HepG2 (cell line): Measurements from ENCODE around the gene NOL4L. TPM values are rescaled to one million over a fixed set of nuclear protein-coding genes. Genes with fewer than 3 reads are reported as not detected.

Experiments
- AKAP8 ChIP-seq: sonication (generic); formaldehyde crosslinking; IDR thresholded peaks from 2 replicates; pipeline ENCODE4 v1.5.1; 2020; ENCODE audit warnings: mild to moderate bottlenecking, missing genetic modification reagents
- ARID5B ChIP-seq: IDR thresholded peaks from 2 replicates; pipeline ENCODE4 v1.4.0; 2020; ENCODE audit warnings: mild to moderate bottlenecking, missing genetic modification reagents
- CENPX ChIP-seq: sonication (generic); formaldehyde crosslinking; IDR thresholded peaks from 2 replicates; pipeline ENCODE4 v1.9.0; 2021; ENCODE audit warnings: mild to moderate bottlenecking, missing genetic modification reagents, moderate library complexity
- ETV6 ChIP-seq: sonication (generic); formaldehyde crosslinking; conservative IDR thresholded peaks from 2 replicates; pipeline ENCODE4 v1.4.0; 2020; ENCODE audit warnings: missing genetic modification reagents
- KMT2A ChIP-seq: sonication (generic); formaldehyde crosslinking; IDR thresholded peaks from 2 replicates; pipeline ENCODE4 v1.4.0; 2020; ENCODE audit warnings: missing genetic modification reagents
- LCORL ChIP-seq, 2 experiments: fragments of 450-650 bp in 1 of 2; sonication (generic) in 1 of 2; formaldehyde crosslinking in 1 of 2; IDR thresholded peaks; 2 replicates each; pipeline versions ENCODE4 v1.5.0 to v1.6.1; 2017 to 2020; ENCODE audit warnings: antibody characterized with exemption in 1 of 2, missing genetic modification reagents in 1 of 2
- MEF2D ChIP-seq: sonication (generic); formaldehyde crosslinking; IDR thresholded peaks from 2 replicates; pipeline ENCODE4 v1.5.1; 2020; ENCODE audit warnings: mild to moderate bottlenecking, missing genetic modification reagents
- NONO ChIP-seq, 2 experiments: fragments of 450-650 bp in 1 of 2; sonication (generic) in 1 of 2; formaldehyde crosslinking in 1 of 2; IDR thresholded peaks in 1 of 2; conservative IDR thresholded peaks in 1 of 2; 2 replicates each; pipeline versions ENCODE4 v1.6.1 to v1.8.0; 2017 to 2022; ENCODE audit warnings: mild to moderate bottlenecking in 1 of 2, missing genetic modification reagents in 1 of 2, moderate library complexity in 1 of 2
- NRL ChIP-seq: sonication (generic); formaldehyde crosslinking; IDR thresholded peaks from 2 replicates; pipeline ENCODE4 v1.5.0; 2020; ENCODE audit warnings: missing genetic modification reagents, mild to moderate bottlenecking, moderate library complexity, borderline replicate concordance
- SMAD3 ChIP-seq: sonication (generic); formaldehyde crosslinking; IDR thresholded peaks from 2 replicates; pipeline ENCODE4 v1.4.0; 2020; ENCODE audit warnings: missing genetic modification reagents
- SP4 ChIP-seq: sonication (generic); formaldehyde crosslinking; IDR thresholded peaks from 2 replicates; pipeline ENCODE4 v1.8.1; 2023; ENCODE audit warnings: mild to moderate bottlenecking, missing genetic modification reagents
- SRF ChIP-seq: IDR thresholded peaks from 2 replicates; pipeline ENCODE4 v1.6.1; 2011; ENCODE audit warnings: mild to moderate bottlenecking, low read depth, low read length, moderate library complexity
- STAG1 ChIP-seq: sonication (generic); formaldehyde crosslinking; IDR thresholded peaks from 2 replicates; pipeline ENCODE4 v1.4.0; 2020; ENCODE audit warnings: missing genetic modification reagents
- TAF15 ChIP-seq: fragments of 200-400 bp; formaldehyde crosslinking; IDR thresholded peaks from one replicate; pipeline ENCODE4 v1.6.1; 2018; ENCODE audit warnings: mild to moderate bottlenecking, low read depth, low read length; ENCODE audit not compliant: poor library complexity, severe bottlenecking
- ZBTB3 ChIP-seq: sonication (generic); formaldehyde crosslinking; IDR thresholded peaks from 2 replicates; pipeline ENCODE4 v1.4.0; 2020; ENCODE audit warnings: low read depth, mild to moderate bottlenecking, moderate library complexity, missing genetic modification reagents, borderline replicate concordance
- ZNF326 ChIP-seq: sonication (generic); formaldehyde crosslinking; IDR thresholded peaks from 2 replicates; pipeline ENCODE4 v1.4.0; 2020; ENCODE audit warnings: missing genetic modification reagents, borderline replicate concordance
- ZNF720 ChIP-seq: sonication (generic); formaldehyde crosslinking; IDR thresholded peaks from 2 replicates; pipeline ENCODE4 v1.4.0; 2020; ENCODE audit warnings: missing genetic modification reagents
- polyA plus RNA-seq, 8 experiments: library from polyadenylated mRNA; depleted of rRNA in 3 of 8; stranded (reverse) in 7 of 8; unstranded in 1 of 8; fragments of >200 nt; fragmentation: Illumina TruSeq in 4 of 8; extraction: Trizol in 4 of 8; gene quantifications; 2 replicates each; pipeline versions ENCODE4 v1.2.1 to v1.2.3, GENCODE V29; 2011 to 2016; ENCODE audit warnings: low read depth in 4 of 8, missing spikeins in 1 of 8, mixed read lengths in 1 of 8; ENCODE audit not compliant: insufficient read depth in 1 of 8
- total RNA-seq, 5 experiments: library from RNA; depleted of rRNA; stranded (reverse); fragments of >200 nt; fragmentation: Illumina TruSeq; extraction: Trizol; gene quantifications; 2 replicates each; pipeline ENCODE4 v1.2.3, GENCODE V29; 2016; ENCODE audit warnings: low read depth in 1 of 5
- TF ChIP-seq, protein P1 (sequence below): sonication (generic); formaldehyde crosslinking; IDR thresholded peaks from 2 replicates; pipeline ENCODE4 v1.4.0; 2020; ENCODE audit warnings: missing genetic modification reagents, borderline replicate concordance
- TF ChIP-seq, protein P2 (sequence below): sonication (generic); formaldehyde crosslinking; IDR thresholded peaks from 2 replicates; pipeline ENCODE4 v1.8.1; 2023; ENCODE audit warnings: mild to moderate bottlenecking, missing genetic modification reagents
- TF ChIP-seq, protein P3 (sequence below): sonication (generic); formaldehyde crosslinking; IDR thresholded peaks from 2 replicates; pipeline ENCODE4 v1.8.1; 2023; ENCODE audit warnings: mild to moderate bottlenecking, moderate library complexity, missing genetic modification reagents

The NOL4L gene
- total and polyA plus RNA-seq, 2 of the 13 experiments (the other 11 are each of a cell fraction or from before 2014, with no cell fraction given) = 16.6 to 35.4 TPM

- TF ChIP-seq, protein P1, sequence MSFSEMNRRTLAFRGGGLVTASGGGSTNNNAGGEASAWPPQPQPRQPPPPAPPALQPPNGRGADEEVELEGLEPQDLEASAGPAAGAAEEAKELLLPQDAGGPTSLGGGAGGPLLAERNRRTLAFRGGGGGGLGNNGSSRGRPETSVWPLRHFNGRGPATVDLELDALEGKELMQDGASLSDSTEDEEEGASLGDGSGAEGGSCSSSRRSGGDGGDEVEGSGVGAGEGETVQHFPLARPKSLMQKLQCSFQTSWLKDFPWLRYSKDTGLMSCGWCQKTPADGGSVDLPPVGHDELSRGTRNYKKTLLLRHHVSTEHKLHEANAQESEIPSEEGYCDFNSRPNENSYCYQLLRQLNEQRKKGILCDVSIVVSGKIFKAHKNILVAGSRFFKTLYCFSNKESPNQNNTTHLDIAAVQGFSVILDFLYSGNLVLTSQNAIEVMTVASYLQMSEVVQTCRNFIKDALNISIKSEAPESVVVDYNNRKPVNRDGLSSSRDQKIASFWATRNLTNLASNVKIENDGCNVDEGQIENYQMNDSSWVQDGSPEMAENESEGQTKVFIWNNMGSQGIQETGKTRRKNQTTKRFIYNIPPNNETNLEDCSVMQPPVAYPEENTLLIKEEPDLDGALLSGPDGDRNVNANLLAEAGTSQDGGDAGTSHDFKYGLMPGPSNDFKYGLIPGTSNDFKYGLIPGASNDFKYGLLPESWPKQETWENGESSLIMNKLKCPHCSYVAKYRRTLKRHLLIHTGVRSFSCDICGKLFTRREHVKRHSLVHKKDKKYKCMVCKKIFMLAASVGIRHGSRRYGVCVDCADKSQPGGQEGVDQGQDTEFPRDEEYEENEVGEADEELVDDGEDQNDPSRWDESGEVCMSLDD (CRISPR knock-in tag) = no peak
- TF ChIP-seq CENPX (CRISPR knock-in tag) (no peak), MEF2D (peak; percentile 48; the same call in 1 of the 2 replicates), NONO (IDR thresholded peaks at IDR 0.05) (no peak), NONO (CRISPR knock-in tag; conservative IDR thresholded peaks at IDR 0.05) (0 out of 2 replicates have a peak, but pooled peaks have one; percentile 54), SRF (no peak), TAF15 (no peak), ETV6 (CRISPR knock-in tag) (no peak), SMAD3 (CRISPR knock-in tag) (no peak), STAG1 (CRISPR knock-in tag) (no peak), ZBTB3 (CRISPR knock-in tag) (no peak), ZNF326 (no peak), NRL (CRISPR knock-in tag) (peak; percentile 34; the same call in 1 of the 2 replicates), SP4 (CRISPR knock-in tag) (0 out of 2 replicates have a peak, but pooled peaks have one; percentile 31), ARID5B (CRISPR knock-in tag) (peak; percentile 21; the same call in 1 of the 2 replicates), ZNF720 (CRISPR knock-in tag) (no peak), AKAP8 (CRISPR knock-in tag) (no peak), LCORL (IDR thresholded peaks at IDR 0.05) (no peak), LCORL (CRISPR knock-in tag; IDR thresholded peaks at IDR 0.05) (no peak), KMT2A (CRISPR knock-in tag) (no peak)
- TF ChIP-seq, protein P2, sequence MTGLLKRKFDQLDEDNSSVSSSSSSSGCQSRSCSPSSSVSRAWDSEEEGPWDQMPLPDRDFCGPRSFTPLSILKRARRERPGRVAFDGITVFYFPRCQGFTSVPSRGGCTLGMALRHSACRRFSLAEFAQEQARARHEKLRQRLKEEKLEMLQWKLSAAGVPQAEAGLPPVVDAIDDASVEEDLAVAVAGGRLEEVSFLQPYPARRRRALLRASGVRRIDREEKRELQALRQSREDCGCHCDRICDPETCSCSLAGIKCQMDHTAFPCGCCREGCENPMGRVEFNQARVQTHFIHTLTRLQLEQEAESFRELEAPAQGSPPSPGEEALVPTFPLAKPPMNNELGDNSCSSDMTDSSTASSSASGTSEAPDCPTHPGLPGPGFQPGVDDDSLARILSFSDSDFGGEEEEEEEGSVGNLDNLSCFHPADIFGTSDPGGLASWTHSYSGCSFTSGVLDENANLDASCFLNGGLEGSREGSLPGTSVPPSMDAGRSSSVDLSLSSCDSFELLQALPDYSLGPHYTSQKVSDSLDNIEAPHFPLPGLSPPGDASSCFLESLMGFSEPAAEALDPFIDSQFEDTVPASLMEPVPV (CRISPR knock-in tag) = no peak
- TF ChIP-seq, protein P3, sequence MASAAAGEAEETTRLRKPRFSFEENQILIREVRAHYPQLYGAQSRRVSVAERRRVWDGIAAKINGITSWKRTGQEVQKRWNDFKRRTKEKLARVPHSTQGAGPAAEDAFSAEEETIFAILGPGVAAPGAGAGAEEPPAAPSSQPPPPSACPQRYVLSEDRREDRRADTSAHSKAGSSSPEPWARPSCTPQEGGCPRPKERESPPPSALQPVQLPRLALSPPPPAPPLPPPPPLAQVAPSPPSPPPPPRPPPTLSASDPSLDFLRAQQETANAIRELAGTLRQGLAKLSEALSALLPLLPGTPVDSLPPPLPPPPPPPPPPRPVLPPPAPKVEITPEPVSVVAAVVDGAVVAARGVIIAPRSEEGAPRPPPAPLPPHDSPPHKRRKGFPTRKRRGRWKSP (CRISPR knock-in tag) = no peak
Observed at GRCh38 chr20:32628960-32629530, 43.9 kb upstream of the NOL4L start (continued).
